GM23248 (cell line): ENCODE measurements around the gene PPP1CC.

Experiments used
- EZH2 ChIP-seq: fragments of 200-600 bp; sonication (generic); IDR thresholded peaks from 2 replicates; pipeline ENCODE4 v1.6.1; 2018; ENCODE audit warnings: antibody characterized with exemption, mild to moderate bottlenecking; ENCODE audit not compliant: insufficient read depth, poor library complexity, severe bottlenecking
- EZH2phosphoT487 ChIP-seq: fragments of 200-600 bp; sonication (generic); IDR thresholded peaks from 2 replicates; pipeline ENCODE4 v1.6.1; 2018; ENCODE audit warnings: antibody characterized with exemption, moderate library complexity, mild to moderate bottlenecking, low read depth; ENCODE audit not compliant: insufficient read depth

DNA sequence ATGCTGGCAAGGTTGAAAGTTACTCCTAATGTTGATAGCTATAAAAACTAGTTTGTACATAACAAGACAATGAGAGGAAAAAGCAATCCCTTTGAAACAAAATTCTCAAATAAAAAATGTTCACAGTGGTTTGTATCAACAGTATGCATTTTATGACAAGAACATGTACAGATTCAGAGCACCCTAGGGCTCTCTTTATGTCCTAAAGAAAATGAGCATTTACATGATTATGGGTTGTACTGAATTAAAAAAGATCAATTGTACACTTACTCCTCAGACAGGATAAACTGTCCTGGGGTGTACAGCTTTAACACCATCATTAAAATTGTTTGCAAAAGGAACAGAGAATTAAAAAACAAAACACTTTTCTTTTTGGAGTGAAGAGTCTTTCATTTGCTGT, 22.2 kb downstream of the PPP1CC start:
- no peak for TF ChIP-seq EZH2
- TF ChIP-seq EZH2phosphoT487, result no peak
